CD4-positive, alpha-beta T cell treated with Interleukin-4 for 4 hours (primary cell): ENCODE results near the gene FETUB.

ENCODE experiments used
- DNase-seq: peaks from one replicate; pipeline ENCODE4 v3.0.0-alpha.2; 2020

Gene FETUB

DNA sequence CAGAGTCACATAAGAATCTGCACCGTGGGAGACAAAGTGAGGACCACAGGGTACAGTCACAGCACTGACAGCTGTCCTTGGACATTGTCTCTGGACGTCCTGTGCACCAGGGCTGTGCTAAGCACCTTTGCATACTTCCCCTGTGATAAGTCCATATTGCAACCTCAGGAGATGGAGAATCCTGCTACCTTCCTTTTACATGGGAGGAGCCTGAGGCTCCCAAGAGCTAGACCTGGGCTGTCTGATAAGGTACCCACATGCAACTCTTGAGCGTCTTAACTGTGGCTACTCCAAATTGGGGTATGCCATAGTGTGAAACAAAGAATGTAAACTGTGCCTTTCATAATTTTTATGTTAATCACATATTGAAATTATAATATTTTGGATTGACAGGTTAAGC lies 2.5 kb upstream of the FETUB start:
- no peak for DNase-seq

DNA sequence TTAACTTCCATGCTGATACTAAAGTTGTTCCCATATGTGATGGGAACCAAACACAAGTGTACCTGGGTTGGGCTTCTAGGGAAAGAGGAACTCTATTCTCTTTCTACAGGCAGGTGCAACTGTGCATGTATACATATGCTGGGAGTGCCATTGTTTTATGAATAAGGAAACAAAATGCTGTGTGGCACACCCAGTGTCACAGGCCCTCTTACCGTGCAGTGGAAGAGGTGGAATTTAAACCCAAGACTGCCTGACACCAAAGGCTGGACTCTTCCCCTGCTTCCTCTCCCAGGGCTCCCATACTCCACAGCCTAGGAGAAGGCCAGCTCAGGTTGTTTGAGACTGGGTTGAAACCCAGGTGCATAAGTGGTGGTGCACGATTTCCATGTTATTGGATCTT lies 1.9 kb upstream of the FETUB start:
- DNase-seq = no peak

DNA sequence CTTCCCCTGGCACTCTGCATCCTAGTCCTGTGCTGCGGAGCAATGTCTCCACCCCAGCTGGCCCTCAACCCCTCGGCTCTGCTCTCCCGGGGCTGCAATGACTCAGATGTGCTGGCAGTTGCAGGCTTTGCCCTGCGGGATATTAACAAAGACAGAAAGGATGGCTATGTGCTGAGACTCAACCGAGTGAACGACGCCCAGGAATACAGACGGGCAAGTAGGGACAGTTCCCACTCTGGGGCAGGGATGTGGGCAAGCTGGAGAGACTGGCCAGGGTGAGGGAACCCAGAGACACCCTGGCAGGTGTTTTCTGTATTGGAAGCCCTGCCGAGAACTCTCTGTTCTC lies 247 bp downstream of the FETUB start:
- DNase-seq = no peak

DNA sequence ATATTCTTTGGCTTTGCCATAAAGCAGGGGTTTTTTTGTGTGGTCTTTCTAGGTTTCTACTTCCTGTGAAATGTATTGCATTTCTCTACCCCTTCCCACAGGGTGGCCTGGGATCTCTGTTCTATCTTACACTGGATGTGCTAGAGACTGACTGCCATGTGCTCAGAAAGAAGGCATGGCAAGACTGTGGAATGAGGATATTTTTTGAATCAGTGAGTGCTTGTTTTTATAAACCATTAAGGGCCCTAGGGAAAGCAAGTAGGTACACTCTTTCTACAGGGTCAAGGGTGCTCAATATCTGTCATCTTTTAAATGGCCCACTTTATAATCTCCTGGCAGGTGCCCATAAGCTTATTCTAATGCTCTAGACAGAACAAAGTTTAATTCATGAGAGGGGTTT lies 730 bp downstream of the FETUB start:
- DNase-seq = no peak

DNA sequence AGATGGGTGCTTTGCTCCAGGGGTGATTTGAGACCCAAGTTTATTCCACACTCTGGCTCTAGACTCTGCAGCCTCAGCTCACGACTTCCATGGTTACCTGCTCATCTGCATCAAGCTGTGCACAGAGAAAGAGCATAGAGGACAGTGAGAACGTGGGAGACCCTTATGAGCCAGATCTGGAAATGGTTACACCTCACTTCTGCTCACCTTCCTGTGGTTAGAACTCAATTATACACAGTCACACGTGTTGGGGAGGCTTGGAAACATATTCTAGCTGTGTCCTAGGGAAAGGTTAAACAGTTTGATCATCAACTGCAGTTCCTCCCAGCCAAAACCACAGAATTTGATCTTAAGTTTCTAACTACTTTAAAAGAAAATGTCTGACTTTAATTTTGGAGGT lies 1.8 kb downstream of the FETUB start:
- no peak for DNase-seq

DNA sequence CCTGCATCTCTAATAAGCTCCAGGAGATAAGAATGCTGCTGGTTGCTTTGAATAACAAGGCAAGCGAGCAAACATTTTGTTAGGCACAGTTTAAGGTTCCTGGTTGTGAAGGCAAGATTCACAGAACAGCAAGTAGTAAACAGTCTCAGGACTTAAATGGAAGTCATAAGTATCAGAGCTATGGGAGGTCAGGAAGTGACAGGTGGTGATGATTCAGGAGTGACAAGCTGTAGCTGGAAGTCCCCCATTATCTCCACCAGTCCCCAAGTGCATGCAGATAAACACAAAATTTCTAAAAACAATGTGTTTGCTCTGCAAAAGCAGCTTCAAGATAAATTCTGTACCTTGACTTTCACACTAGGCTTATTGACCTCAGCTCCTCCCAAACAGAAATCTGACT lies 3.3 kb downstream of the FETUB start:
- DNase-seq = peak; percentile 20

DNA sequence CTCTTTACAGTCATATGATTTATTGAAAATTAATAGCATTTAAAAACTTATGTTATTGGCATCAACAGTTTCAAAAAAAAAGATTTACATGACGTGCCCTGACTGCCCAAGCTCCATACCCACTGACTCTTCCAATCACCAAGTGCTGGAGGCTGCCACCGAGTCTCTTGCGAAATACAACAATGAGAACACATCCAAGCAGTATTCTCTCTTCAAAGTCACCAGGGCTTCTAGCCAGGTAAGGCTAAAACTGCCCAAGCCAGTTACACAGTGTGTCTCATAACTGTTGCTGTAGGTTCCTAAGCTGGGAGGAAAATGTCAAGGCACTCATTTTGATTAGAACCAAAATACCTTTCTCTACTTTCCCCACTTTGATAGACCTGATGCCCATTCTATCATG lies 4.5 kb downstream of the FETUB start:
- DNase-seq = no peak

GRCh38 chr3:186646106-186646505 lies 5.9 kb downstream of the FETUB start:
- no peak for DNase-seq

DNA sequence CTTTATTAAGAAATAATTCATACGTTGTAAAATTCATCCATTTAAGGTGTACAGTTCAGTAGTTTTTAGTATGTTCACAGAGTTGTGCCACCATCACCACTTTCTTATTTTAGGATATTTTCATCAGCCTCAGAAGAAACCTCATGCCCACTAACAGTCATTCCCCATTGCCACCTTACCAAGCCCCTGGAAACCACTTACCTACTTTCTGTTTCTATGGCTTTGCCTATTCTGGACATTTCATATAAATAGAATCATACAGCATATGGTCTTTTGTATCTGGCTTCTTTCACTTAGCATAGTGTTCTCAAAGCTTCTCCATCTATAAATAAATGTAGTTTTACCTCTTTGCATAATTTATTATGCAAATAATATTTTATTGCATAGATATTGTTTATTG lies 6.6 kb downstream of the FETUB start:
- DNase-seq = no peak

GRCh38 chr3:186648851-186649250 lies 8.7 kb downstream of the FETUB start:
- DNase-seq = no peak

GRCh38 chr3:186651678-186652215 lies 11.5 kb downstream of the FETUB start:
- DNase-seq = no peak

- DNase-seq = no peak
Observed at GRCh38 chr3:186653080-186653707, 13.0 kb downstream of the FETUB start.

DNA sequence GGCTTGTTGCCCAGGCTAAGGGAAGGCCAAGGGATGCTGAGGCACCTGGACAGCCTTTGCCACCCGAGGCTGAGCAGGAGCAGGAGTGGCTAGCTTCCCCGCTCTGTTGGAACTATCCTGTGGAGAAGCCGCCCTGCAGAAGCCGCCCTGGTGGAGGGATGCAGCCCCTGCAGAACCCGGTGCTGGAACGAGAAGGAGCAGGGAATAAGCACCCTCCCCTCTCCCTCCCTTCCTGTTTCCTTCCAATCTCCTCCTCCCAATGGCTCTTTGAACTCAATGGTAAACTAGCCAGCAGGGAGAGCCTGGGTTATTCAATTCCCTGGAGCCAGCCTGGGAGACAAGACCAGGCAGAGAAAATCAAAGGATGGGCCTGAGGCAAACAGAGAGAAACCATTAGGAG lies 13.8 kb downstream of the FETUB start:
- no peak for DNase-seq

DNA sequence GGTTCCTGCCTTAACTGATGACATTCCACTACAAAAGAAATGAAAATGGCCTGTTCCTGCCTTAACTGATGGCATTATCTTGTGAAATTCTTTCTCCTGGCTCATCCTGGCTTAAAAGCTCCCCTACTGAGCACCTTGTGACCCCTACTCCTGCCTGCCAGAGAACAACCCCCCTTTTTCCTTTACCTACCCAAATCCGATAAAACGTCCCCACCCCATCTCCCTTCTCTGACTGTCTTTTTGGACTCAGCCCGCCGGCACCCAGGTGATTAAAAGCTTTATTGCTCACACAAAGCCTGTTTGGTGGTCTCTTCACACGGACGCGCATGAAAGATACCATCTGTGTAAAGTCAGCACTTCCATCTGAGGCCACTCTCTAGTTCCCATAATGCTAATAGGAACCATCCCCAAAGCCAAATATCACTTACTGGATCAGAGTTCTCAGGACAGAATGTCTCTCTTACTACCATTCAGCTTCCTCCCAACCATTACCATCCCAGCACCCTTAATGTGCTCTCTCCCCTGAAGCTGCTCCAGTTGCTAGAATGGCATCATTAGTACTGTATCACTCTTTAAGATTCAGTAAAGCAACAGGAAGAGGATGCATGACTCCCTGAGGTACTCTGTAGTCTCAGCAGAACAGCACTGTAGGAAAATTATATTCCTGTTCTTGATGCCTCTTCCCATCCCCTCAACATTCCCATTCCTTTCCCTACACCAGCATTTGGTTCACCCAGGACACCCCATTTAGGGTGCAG lies 23.3 kb downstream of the FETUB start:
- DNase-seq = no peak

GRCh38 chr3:186664119-186664495 lies 23.9 kb downstream of the FETUB start:
- no peak for DNase-seq

GRCh38 chr3:186664506-186664905 lies 24.3 kb downstream of the FETUB start:
- DNase-seq = no peak

DNA sequence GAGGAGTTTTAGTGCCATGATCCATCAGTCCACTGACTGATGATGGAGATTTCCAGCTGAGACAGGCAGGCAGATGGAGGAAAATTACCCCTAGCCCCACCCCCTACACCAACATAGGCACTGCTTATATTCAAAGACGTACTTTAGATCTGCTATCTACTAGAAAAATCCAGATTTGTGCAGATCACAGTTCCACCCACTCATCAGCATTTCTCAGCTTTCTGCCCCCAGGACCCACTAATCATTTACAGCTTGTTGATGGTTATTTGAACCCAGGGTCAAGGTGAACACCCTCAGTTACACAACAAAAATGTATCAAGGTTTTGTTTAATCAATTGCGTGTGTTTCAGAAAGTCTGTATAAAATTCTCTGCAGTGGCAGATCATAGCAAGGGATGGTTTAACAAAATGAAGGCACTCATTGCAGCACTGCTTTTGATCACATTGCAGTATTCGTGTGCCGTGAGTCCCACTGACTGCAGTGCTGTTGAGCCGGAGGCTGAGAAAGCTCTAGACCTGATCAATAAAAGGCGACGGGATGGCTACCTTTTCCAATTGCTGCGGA lies 25.5 kb downstream of the FETUB start, which contains the start of gene HRG:
HRG (plus strand) TSS at position 390 of the 564 bp plus-strand sequence; CDS start at position 408, 18 bp downstream.
- DNase-seq = no peak

GRCh38 chr3:186668426-186668825 lies 28.2 kb downstream of the FETUB start:
- no peak for DNase-seq

- no peak for DNase-seq
Observed at GRCh38 chr3:186669378-186670084, 29.3 kb downstream of the FETUB start.

GRCh38 chr3:186670155-186670554 lies 30.0 kb downstream of the FETUB start:
- DNase-seq = no peak

DNA sequence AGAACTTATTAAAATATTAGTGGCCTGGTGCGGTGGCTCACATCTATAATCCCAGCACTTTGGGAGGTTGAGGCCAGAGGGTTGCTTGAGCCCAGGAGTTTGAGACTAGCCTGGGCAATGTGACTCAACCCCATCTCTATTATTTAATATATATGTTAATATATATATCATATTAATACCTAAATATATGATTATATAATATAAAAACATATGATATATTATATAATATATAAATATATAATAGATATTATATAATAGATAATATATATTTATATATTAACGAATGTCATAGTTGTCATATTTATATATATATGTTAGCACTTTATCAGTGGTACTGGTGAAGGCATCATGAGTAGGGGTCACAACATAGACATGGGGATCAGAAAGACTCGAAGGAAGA lies 30.9 kb downstream of the FETUB start:
- no peak for DNase-seq

- no peak for DNase-seq
Observed at GRCh38 chr3:186678604-186679003, 38.4 kb downstream of the FETUB start.

GRCh38 chr3:186679151-186679550 lies 39.0 kb downstream of the FETUB start:
- DNase-seq = no peak

- DNase-seq = no peak
Observed at GRCh38 chr3:186680869-186681268, 40.7 kb downstream of the FETUB start.
